K562 (cell line): ENCODE results near the gene NRIP2. TPM values are rescaled to one million over a fixed set of nuclear protein-coding genes. Genes with fewer than 3 reads are reported as not detected.

Experiments used
- BRF2 ChIP-seq: IDR thresholded peaks from 3 replicates; pipeline ENCODE4 v1.6.1; 2011; ENCODE audit warnings: borderline replicate concordance, mild to moderate bottlenecking; ENCODE audit not compliant: insufficient read length, insufficient read depth
- CHAMP1 ChIP-seq: fragments of 450-650 bp; IDR thresholded peaks from 2 replicates; pipeline ENCODE4 v1.6.1; 2016; ENCODE audit warnings: mild to moderate bottlenecking
- DIDO1 ChIP-seq: fragments of 450-650 bp; IDR thresholded peaks from 2 replicates; pipeline ENCODE4 v1.6.1; 2016; ENCODE audit warnings: low read depth, missing biosample characterization, missing genetic modification characterization
- ELK3 ChIP-seq: fragments of 450-650 bp; formaldehyde crosslinking; IDR thresholded peaks from 2 replicates; pipeline ENCODE4 v1.4.0; 2020; ENCODE audit warnings: mild to moderate bottlenecking
- GATAD2B ChIP-seq: fragments of 450-650 bp; IDR thresholded peaks from 2 replicates; pipeline ENCODE4 v1.6.1; 2017; ENCODE audit warnings: mild to moderate bottlenecking, borderline replicate concordance
- HNRNPH1 ChIP-seq: fragments of 200-400 bp; formaldehyde crosslinking; optimal IDR thresholded peaks from 2 replicates; pipeline ENCODE3; 2017; ENCODE audit warnings: low read depth, mild to moderate bottlenecking, low read length, moderate library complexity
- NR2F6 ChIP-seq: fragments of 450-650 bp; formaldehyde crosslinking; IDR thresholded peaks from 2 replicates; pipeline ENCODE4 v1.4.0; 2020; ENCODE audit warnings: mild to moderate bottlenecking
- RHOXF2B ChIP-seq: fragments of 250-450 bp; sonication (Bioruptor Pico); conservative IDR thresholded peaks from 2 replicates; pipeline ENCODE4 v1.5.1; 2021
- STAT5A ChIP-seq: IDR thresholded peaks from 2 replicates; pipeline ENCODE4 v1.6.1; 2012; ENCODE audit warnings: low read length, inconsistent platforms, borderline replicate concordance
- TCF3 ChIP-seq: sonication (generic); formaldehyde crosslinking; IDR thresholded peaks from 2 replicates; pipeline ENCODE4 v1.4.0; 2020; ENCODE audit warnings: mild to moderate bottlenecking, missing genetic modification reagents
- ZBTB26 ChIP-seq: fragments of 450-650 bp; formaldehyde crosslinking; IDR thresholded peaks from 2 replicates; pipeline ENCODE4 v1.4.0; 2022; ENCODE audit warnings: missing genetic modification characterization
- polyA plus RNA-seq, 8 experiments: library from polyadenylated mRNA; depleted of rRNA in 4 of 8; stranded (reverse) in 5 of 8; unstranded in 3 of 8; fragments of >200 nt; fragmentation: Nextera tagmentation in 2 of 8; fragmentation: Illumina TruSeq in 1 of 8; extraction: Ambion mirVana in 2 of 8; extraction: Trizol in 1 of 8; gene quantifications; 2 replicates each; pipeline versions ENCODE4 v1.2.1 to v1.2.3, GENCODE V29; 2011 to 2014; ENCODE audit warnings: inconsistent platforms in 1 of 8, missing spikeins in 1 of 8
- total RNA-seq, 7 experiments: library from RNA; depleted of rRNA in 6 of 7; stranded (reverse); fragments of >200 nt in 6 of 7; fragmentation: Illumina TruSeq in 2 of 7; extraction: Trizol in 2 of 7; gene quantifications; 2 replicates each; pipeline versions ENCODE4 v1.2.1 to v1.2.3, GENCODE V29; 2011 to 2021; ENCODE audit warnings: low replicate concordance in 1 of 7

Gene NRIP2
- total and polyA plus RNA-seq, 9 of the 15 experiments (the other 6 are each of a cell fraction or from before 2014, with no cell fraction given) = 0.07 to 0.10 TPM; not detected in 7

- TF ChIP-seq CHAMP1 = no peak
- TF ChIP-seq RHOXF2B (CRISPR knock-in tag) = no peak
- no peak for TF ChIP-seq NR2F6 (CRISPR knock-in tag)
- no peak for TF ChIP-seq HNRNPH1
- TF ChIP-seq TCF3 (CRISPR knock-in tag) = 0 out of 2 replicates have a peak, but pooled peaks have one; percentile 25
- no peak for TF ChIP-seq DIDO1 (tag)
- TF ChIP-seq ELK3 (CRISPR knock-in tag) = no peak
- TF ChIP-seq BRF2 = no peak
- no peak for TF ChIP-seq GATAD2B
- TF ChIP-seq ZBTB26 (CRISPR knock-in tag) = no peak
- peak; percentile 37; the same call in 1 of the 2 replicates for TF ChIP-seq STAT5A
These were observed 45.0 kb upstream of the NRIP2 start (continued) for GRCh38 chr12:2879853-2880252.
